GM06990 (cell line): ENCODE results near the gene PLB1.

Source experiments
- DNase-seq: peaks from one replicate; pipeline ENCODE4 v3.0.0-alpha.2; 2011; ENCODE audit not compliant: insufficient read length; ENCODE audit errors: extremely low read depth
- H3K27me3 ChIP-seq: replicated peaks from 2 replicates; pipeline ENCODE4 v1.6.0; 2011; ENCODE audit warnings: low read length; ENCODE audit not compliant: control insufficient read depth, insufficient read depth
- H3K36me3 ChIP-seq: 2 replicates; pipeline ENCODE4 v1.5.1; 2011; ENCODE audit warnings: low read length; ENCODE audit not compliant: control insufficient read depth, insufficient read depth
- H3K4me3 ChIP-seq: replicated peaks from 2 replicates; pipeline ENCODE4 v1.5.1; 2011; ENCODE audit warnings: low read depth, mild to moderate bottlenecking, control low read depth, low read length
- TF ChIP-seq, protein P1 (sequence below): IDR thresholded peaks from 2 replicates; pipeline ENCODE4 v1.5.1; 2011; ENCODE audit warnings: low read length, control low read depth, mild to moderate bottlenecking, inconsistent platforms; ENCODE audit not compliant: insufficient read depth, poor library complexity, severe bottlenecking

PLB1 gene

DNA sequence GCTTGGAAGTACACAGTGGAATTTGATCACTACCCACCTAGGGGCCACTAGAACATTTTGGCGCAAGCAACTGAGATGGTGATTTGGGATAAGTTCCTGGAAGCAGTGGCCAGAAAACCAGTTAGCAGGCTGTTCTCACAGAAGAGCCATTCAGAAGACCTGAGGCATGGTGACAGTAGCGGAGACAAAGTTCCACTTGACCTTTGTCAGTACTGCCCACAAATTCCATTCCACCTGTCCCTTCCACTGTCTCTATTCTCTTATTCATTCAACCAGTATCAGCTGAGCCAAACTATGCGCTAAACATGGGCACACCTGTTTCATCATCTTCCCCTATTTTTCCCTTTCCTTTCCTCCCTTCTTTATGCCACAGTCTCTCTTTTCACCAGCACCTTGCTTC, 196.6 kb downstream of the PLB1 start:
- TF ChIP-seq, protein P1, sequence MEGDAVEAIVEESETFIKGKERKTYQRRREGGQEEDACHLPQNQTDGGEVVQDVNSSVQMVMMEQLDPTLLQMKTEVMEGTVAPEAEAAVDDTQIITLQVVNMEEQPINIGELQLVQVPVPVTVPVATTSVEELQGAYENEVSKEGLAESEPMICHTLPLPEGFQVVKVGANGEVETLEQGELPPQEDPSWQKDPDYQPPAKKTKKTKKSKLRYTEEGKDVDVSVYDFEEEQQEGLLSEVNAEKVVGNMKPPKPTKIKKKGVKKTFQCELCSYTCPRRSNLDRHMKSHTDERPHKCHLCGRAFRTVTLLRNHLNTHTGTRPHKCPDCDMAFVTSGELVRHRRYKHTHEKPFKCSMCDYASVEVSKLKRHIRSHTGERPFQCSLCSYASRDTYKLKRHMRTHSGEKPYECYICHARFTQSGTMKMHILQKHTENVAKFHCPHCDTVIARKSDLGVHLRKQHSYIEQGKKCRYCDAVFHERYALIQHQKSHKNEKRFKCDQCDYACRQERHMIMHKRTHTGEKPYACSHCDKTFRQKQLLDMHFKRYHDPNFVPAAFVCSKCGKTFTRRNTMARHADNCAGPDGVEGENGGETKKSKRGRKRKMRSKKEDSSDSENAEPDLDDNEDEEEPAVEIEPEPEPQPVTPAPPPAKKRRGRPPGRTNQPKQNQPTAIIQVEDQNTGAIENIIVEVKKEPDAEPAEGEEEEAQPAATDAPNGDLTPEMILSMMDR, result no peak
- Histone ChIP-seq H3K4me3 (no peak overlapping the region), H3K27me3 (no peaks in the 10 kb centered on the region; the same call in 1 of the 2 replicates), H3K36me3 (no peaks in the 10 kb centered on the region)
- no peak for DNase-seq

DNA sequence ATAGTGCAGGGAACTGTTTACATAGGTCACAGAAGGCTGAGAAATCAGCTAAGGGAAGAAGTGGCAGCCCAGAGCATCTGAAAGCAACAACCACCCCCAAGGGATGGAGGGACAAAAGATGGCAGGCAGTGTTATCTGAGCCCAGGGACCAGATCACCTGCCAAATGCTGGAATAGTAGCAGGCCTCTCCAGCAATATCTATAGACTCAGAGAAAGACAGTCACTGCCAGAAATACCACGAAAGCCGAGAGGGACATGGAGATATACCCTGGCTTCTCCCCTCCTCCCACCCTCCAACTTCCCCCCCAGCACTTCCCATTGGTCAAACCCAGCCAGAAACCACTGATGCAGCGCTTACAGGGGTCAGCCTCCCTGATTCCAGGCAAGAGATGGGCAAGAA, 197.4 kb downstream of the PLB1 start:
- DNase-seq, result no peak
- no peaks in the 10 kb centered on the region for H3K36me3 ChIP-seq
- H3K27me3 ChIP-seq, result no peaks in the 10 kb centered on the region; the same call in 1 of the 2 replicates
- TF ChIP-seq, protein P1, result no peak
- H3K4me3 ChIP-seq, result no peak overlapping the region
